ENCODE data around the gene STARD3. TPM values are rescaled to one million over a fixed set of nuclear protein-coding genes. Genes with fewer than 3 reads are reported as not detected.
A peak's percentile ranks its signal among the peaks of the same experiment; 100 is the strongest.

STARD3 gene
- total RNA-seq, 1 experiment from 2014 or later, result 30.1 TPM

GRCh38 chr17:39687101-39687545 lies 50.2 kb downstream of the STARD3 start:
- Mint-ChIP-seq H3K27me3 (ENCODE audit: insufficient read depth, unreplicated experiment) (no peaks in the 10 kb centered on the region), H3K4me3 (ENCODE audit: unreplicated experiment) (peak overlapping the region; percentile 79), H3K4me1 (ENCODE audit: insufficient read depth, unreplicated experiment) (peaks cover 14% of the 10 kb centered on the region), H3K36me3 (ENCODE audit: insufficient read depth, unreplicated experiment) (peaks cover 11% of the 10 kb centered on the region), H3K9me3 (ENCODE audit: unreplicated experiment) (no peaks in the 10 kb centered on the region), H3K27ac (ENCODE audit: low read depth, unreplicated experiment) (peak overlapping the region; percentile 95)
- intact Hi-C loops (cut with micrococcal nuclease), result loop anchor here (5.0 kb wide), 2 partner anchors 50 to 55 kb away; partner anchors contain the start of gene STARD3
- TF ChIP-seq CTCF (IDR thresholded peaks at IDR 0.05; ENCODE audit: unreplicated experiment), result no peak
- TSS peak; percentile 74 for BruUV-seq (replicated peaks)
- ChIA-PET CTCF (interaction anchor here (0.6 to 1.1 kb wide), 3 partner anchors 13 to 66 kb away, joined by 3 read pairs; partner anchors contain the start of gene ERBB2), POLR2A (interaction anchor here (0.9 to 4.1 kb wide), 8 partner anchors 13 to 83 kb away, joined by 3 to 68 read pairs (median 11); partner anchors contain the start of genes ERBB2, MIEN1 and STARD3)
- no peak for DNase-seq (ENCODE audit: unreplicated experiment)

GRCh38 chr17:39687546-39688474 lies 50.9 kb downstream of the STARD3 start, which contains the start of gene PGAP3:
PGAP3 (minus strand) TSS chr17:39688057; CDS start chr17:39688014, 43 bp downstream.
- DNase-seq (ENCODE audit: unreplicated experiment), result peak; percentile 92
- TSS peak; percentile 90 for BruUV-seq (replicated peaks)
- no peaks in the 10 kb centered on the region for H3K27me3 Mint-ChIP-seq (ENCODE audit: insufficient read depth, unreplicated experiment)
- intact Hi-C loops (cut with micrococcal nuclease), result loop anchor here (5.0 kb wide), 2 partner anchors 51 to 54 kb away; partner anchors contain the start of gene STARD3
- CTCF ChIA-PET, result interaction anchor here (0.5 to 1.0 kb wide), 5 partner anchors 12 to 301 kb away, joined by 3 to 4 read pairs (median 3); partner anchors contain the start of gene ERBB2
- peak within 1 kb of the TSS; percentile 95 for H3K27ac Mint-ChIP-seq (ENCODE audit: low read depth, unreplicated experiment)
- peaks cover 11% of the 10 kb centered on the region for H3K36me3 Mint-ChIP-seq (ENCODE audit: insufficient read depth, unreplicated experiment)
- H3K4me1 Mint-ChIP-seq (ENCODE audit: insufficient read depth, unreplicated experiment), result peaks cover 14% of the 10 kb centered on the region
- H3K9me3 Mint-ChIP-seq (ENCODE audit: unreplicated experiment), result no peaks in the 10 kb centered on the region
- POLR2A ChIA-PET, result interaction anchor here (0.6 to 4.1 kb wide), 23 partner anchors 9 to 488 kb away, joined by 3 to 68 read pairs (median 4); partner anchors contain the start of genes ERBB2, MIEN1, RPL19 and STARD3
- H3K4me3 Mint-ChIP-seq (ENCODE audit: unreplicated experiment), result peak within 1 kb of the TSS; percentile 79
- TF ChIP-seq CTCF (IDR thresholded peaks at IDR 0.05; ENCODE audit: unreplicated experiment), result no peak

- H3K27ac Mint-ChIP-seq (ENCODE audit: low read depth, unreplicated experiment), result peak overlapping the region; percentile 95
- no peak for DNase-seq (ENCODE audit: unreplicated experiment)
- H3K27me3 Mint-ChIP-seq (ENCODE audit: insufficient read depth, unreplicated experiment), result no peaks in the 10 kb centered on the region
- no peak for TF ChIP-seq CTCF (IDR thresholded peaks at IDR 0.05; ENCODE audit: unreplicated experiment)
- peak overlapping the region; percentile 79 for H3K4me3 Mint-ChIP-seq (ENCODE audit: unreplicated experiment)
- H3K4me1 Mint-ChIP-seq (ENCODE audit: insufficient read depth, unreplicated experiment), result peaks cover 14% of the 10 kb centered on the region
- CTCF ChIA-PET, result interaction anchor here (0.5 to 1.0 kb wide), 5 partner anchors 12 to 300 kb away, joined by 3 to 4 read pairs (median 4); partner anchors contain the start of gene ERBB2
- H3K36me3 Mint-ChIP-seq (ENCODE audit: insufficient read depth, unreplicated experiment), result peaks cover 11% of the 10 kb centered on the region
- POLR2A ChIA-PET, result interaction anchor here (0.5 to 4.1 kb wide), 22 partner anchors 10 to 489 kb away, joined by 3 to 68 read pairs (median 4); partner anchors contain the start of genes ERBB2, MIEN1, RPL19 and STARD3
- intact Hi-C loops (cut with micrococcal nuclease), result loop anchor here (5.0 kb wide), 2 partner anchors 51 to 54 kb away; partner anchors contain the start of gene STARD3
- no peaks in the 10 kb centered on the region for H3K9me3 Mint-ChIP-seq (ENCODE audit: unreplicated experiment)
- no TSS peak for BruUV-seq (replicated peaks)
Measured at GRCh38 chr17:39688475-39688835, 51.5 kb downstream of the STARD3 start.
